NCI-H1436 treated with DMSO at 0.1 percent for 48 hours (cell line): ENCODE data around the gene SLK.

Experiments
- DNase-seq: peaks from one replicate; lab custom pipeline; 2025; lab: John Stamatoyannopoulos, UW

SLK gene

GRCh38 chr10:103941801-103942200 is 25.1 kb upstream of the SLK start:
- DNase-seq, result no peak

GRCh38 chr10:103942866-103943265 is 24.1 kb upstream of the SLK start:
- no peak for DNase-seq

DNA sequence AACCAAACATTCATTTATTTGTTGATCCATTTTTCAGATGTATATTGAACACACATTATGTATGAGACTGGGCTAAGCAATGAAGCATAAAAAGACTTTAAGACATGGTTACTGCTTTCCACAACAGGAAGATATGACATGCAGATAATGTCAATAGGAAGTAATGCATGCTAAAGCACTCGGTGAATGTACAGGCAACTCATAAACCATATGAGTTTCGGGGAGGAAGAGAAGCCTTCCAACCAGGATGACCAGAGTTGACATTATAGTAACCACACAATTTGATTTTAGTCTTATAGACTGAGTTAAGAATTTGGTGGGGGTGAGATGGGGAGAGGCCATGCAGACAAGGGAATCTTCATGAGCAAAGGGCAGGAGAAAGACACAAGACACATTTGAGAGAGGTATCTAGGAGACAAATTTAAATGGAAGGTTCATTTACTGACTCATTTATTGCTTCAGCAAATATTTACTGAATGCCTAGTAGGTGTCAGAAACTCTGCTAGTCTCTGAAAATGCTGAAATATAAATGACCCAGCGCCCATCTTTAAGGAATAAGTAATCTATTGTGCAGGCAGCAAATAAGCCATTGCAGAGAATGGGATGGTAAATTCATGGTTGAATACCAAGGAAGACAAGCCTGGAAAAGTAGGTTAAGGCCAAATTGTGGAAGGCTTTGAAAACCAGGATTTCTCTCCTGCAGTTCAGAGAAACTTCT is 19.0 kb upstream of the SLK start:
- DNase-seq, result no peak

DNA sequence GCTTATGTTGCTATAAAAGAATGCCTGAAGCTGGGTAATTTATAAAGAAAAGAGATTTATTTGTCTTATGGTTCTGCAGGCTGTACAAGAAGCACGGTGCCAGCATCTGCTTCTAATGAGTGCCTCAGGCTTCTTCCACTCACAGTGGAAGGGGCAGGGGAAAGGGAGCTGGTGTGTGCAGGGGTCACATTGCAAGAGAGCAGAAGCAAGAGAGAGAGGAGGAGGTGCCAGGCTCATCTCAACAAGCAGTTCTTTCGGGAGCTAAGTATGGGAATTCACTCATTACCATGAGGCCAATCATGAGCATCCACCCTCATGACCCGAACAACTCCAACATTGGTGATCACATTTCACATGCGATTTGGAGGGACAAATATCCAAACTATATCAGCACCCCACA is 17.2 kb upstream of the SLK start:
- no peak for DNase-seq

- no peak for DNase-seq
Observed at GRCh38 chr10:103951183-103951582, 15.8 kb upstream of the SLK start.

DNA sequence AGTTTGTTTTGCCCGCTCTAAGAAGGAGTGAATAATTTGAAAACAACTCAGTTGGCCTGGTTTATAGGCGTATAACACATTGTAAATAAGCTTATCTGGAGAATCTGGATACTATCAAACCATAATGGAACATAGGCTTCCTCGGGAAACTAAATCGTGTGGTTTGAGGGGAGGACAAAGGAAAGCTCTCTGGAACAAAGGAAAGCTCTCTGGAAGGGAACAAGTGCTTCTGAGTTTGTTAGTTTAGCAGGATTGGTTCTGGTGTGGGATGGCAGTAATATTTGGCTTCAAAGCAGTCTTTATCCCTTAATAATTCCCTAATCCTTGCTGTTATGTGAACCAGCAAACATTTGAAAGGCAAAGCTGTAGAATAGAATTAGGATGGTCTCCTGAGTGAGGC is 15.0 kb upstream of the SLK start:
- no peak for DNase-seq

DNA sequence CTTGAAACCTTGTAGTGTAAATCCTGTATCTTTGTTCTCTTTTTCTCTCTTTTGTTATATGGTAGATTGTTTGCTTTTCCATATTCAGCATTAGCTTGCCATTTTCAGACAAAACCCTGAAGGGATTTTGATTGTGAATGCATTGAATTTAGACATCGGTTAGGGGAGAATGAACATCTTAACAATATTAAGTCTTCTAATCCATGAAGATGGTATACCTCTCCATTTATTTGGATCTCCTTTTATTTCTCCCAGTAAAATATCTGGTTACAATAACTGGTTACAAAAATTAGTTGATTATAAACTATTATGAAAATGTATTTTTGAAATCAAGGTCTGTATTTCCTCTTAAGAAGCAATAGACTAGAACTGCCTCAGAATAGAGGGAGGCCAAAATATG is 12.4 kb upstream of the SLK start:
- DNase-seq, result no peak

- no peak for DNase-seq
Observed at GRCh38 chr10:103958996-103959395, 7.9 kb upstream of the SLK start.

DNA sequence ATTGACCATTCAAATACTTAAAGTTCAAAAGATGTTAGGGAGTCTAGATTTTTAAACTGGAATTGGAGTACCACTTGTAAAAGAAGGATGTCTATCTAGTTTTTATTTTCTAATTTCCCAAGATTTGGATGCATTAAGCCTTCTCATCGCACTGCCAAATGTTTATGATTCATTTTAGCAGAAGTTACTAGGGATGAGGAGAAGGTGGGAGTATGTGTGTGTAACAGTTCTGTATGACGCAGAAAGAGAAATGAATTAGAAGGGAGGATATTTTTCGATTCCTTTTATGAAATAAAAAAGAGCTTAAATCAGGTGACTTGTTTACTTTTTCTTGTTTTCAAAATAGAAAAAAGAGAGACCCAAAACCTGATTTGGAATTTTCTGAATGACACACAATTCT is 6.8 kb upstream of the SLK start:
- no peak for DNase-seq

DNA sequence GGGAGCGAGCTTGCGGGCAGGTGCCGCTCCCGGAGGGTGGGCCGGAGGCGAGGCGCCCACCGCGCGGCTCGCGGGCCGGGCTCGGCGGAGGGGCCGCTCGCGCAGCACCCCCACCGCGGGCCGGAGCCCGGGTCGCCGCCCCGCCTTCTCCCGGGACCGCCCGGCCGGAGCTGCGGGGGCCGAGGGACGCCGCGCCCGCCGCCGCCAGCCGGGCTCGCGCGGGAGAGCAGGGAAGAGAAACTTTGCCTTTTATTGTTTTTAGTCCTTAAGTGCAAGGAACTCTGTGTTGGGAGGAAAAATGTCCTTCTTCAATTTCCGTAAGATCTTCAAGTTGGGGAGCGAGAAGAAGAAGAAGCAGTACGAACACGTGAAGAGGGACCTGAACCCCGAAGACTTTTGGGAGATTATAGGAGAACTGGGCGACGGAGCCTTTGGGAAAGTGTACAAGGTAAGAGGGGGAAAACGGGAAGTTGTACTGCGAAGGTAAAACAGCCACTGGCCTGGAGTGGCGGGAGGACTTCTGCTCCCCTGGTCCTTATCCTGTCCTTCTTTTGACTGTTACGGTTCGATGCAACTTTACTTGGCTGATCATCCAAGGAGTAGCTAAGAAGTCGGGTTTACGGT is 620 bp downstream of the SLK start:
- DNase-seq, result no peak

GRCh38 chr10:103968441-103969391 is 1.8 kb downstream of the SLK start:
- DNase-seq, result no peak

DNA sequence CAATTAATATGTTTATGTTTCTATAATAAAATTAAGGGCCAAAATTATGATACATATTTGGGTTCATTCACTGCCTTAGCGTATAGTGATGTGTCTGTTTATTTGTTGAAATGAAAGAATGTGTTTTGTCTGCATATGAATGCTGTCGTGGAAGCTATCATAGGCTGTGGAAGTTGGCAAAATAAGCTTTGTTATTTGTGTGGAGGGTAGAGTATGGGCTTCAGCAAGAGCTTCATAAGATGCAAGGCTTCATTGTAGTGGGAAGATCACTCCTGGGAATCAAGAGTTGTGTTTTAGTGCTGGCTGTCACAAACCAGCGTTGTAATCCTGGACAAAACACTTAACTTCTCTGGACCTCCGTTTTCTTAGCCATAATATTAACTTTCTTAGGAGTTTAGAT is 2.5 kb downstream of the SLK start:
- no peak for DNase-seq

DNA sequence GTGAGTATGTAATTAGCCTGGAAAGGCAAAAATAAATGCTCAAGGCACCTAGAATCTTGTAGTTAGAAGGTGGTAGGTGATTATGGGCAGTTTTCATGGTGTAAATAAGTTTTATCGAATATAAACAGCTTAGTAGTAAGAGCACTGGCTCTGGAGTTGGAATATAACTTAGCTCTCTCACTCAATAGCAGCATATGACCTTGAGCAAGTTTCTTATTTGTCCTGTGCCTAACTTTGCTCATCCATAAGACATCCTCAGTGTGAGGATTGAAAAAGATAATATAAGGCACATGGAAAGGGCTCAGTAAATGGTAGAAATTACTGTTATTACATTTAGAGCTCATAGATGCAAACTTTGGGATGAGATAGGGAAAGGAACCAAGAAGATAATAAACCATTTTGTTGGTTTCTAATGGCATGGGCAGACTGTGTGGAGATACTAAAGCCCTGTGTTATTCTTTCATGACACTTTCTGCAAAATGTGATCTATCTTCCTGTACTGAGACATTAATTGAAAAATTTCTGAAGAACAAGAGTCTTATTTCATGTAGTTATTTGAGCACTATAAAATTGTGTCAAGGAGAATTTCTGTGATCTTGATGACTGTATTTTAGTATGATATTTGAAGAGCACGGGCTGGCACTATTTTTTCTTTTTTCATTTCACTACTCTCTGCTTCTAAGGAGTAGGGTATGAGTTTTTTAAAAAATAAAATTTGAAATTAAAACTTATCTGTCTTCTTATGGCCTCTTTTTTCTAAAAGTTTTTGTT is 3.1 kb downstream of the SLK start:
- no peak for DNase-seq

- no peak for DNase-seq
Observed at GRCh38 chr10:103975169-103975568, 8.2 kb downstream of the SLK start.

GRCh38 chr10:103977204-103977603 is 10.3 kb downstream of the SLK start:
- no peak for DNase-seq

DNA sequence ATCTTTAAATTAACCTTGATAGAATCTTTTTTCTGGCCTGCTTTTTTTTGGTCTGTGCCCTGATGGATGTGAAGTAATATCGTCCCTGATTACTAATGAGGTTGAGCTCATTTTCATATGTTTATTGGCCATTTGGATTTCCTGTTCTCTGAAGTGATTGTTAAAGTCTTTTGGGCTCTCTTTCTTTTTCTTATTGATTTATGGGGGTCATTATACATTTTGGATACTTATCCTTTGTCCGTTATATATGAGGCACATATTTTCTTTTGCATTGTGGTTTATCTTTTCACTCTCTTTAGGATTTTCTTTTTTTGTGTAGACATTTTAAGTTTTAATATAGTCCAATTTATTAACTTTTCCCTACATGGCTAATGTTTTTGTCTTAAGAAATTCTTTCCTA is 12.6 kb downstream of the SLK start:
- no peak for DNase-seq

GRCh38 chr10:103980288-103980906 is 13.5 kb downstream of the SLK start:
- DNase-seq, result no peak

DNA sequence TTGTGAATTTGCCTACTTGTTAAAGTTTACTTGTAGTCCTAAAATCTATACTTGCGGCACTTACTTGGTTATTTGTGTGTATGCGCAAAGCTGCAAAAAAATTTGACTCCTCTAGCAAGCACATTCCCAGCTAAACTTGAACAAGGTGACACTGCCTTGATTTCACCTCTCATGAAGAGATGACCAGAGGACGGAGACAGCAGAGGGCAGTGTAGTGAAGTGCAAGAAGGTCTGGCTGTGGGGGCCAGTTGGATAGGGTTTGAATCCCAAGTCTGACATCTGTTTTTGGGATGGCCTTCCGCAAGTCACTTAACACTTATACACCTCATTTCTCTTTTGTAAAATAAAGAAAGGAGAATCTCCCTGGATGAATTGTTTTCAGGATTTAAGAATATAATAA is 15.7 kb downstream of the SLK start:
- DNase-seq, result no peak

DNA sequence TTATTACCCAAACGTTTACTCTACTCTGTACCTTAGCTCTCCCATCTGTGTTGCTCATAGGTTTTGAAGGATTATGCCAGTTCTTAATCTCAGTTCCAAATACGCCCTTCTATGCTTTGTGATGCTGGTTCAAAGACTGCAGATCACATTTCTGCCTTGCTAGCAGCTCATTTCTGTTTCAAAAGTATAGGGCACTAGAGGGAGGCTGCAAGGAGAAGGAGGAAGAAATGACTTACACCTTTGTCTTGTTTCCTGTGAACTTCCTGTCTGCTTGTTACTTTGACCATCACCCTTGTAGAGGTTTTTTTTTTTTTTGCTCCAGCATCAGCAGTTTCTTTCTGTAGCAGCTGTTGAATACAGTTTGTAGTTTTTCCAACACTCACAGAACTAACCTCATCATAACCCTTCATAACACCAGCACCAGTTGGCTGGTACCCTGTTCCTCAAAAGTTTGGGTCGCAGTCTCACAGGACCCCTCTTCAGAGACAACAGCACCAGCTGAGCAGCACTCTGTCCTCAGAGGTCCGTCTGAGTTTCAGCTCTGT is 16.5 kb downstream of the SLK start:
- no peak for DNase-seq

GRCh38 chr10:103985726-103986125 is 18.8 kb downstream of the SLK start:
- no peak for DNase-seq

GRCh38 chr10:103986360-103986759 is 19.4 kb downstream of the SLK start:
- DNase-seq, result no peak
